T-helper 17 cell (primary cell): Measurements from ENCODE around the gene RUNX2. TPM values are rescaled to one million over a fixed set of nuclear protein-coding genes. Genes with fewer than 3 reads are reported as not detected.
"Not testable (repeated sequence)": the region's sequence is repeated elsewhere in the genome, so short reads cannot be mapped to it uniquely, and the experiment has no call there.

Experiments used
- ATAC-seq: fragments of 150-1000 bp; cut with Tn5 transposase; 2 replicates; pipeline ENCODE4 v1.10.0; 2021; ENCODE audit warnings: mild to moderate bottlenecking, moderate library complexity
- DNase-seq, 3 donors: peaks; one replicate each; pipeline versions ENCODE4 v3.0.0 to v3.0.0-alpha.2; 2020 to 2021
- H3K9me3 ChIP-seq: one replicate; pipeline ENCODE4 v1.7.0; 2013; ENCODE audit warnings: low read length, mild to moderate bottlenecking; ENCODE audit not compliant: control insufficient read depth, poor library complexity, severe bottlenecking
- H3K27ac Mint-ChIP-seq: one replicate; pipeline ENCODE4 v1.8.0; 2022; ENCODE audit warnings: mild to moderate bottlenecking, moderate library complexity, mixed read lengths
- H3K27me3 Mint-ChIP-seq: one replicate; pipeline ENCODE4 v1.8.0; 2022; ENCODE audit warnings: mixed read lengths
- H3K36me3 Mint-ChIP-seq: one replicate; pipeline ENCODE4 v1.8.0; 2022; ENCODE audit warnings: low read depth, mixed read lengths
- H3K4me1 Mint-ChIP-seq: one replicate; pipeline ENCODE4 v1.8.0; 2022; ENCODE audit warnings: mild to moderate bottlenecking, mixed read lengths
- H3K4me3 Mint-ChIP-seq: one replicate; pipeline ENCODE4 v1.8.0; 2022; ENCODE audit warnings: mild to moderate bottlenecking, moderate library complexity, mixed read lengths
- total RNA-seq, 4 donors: library from RNA in 2 of 4; stranded (reverse) in 2 of 4; gene quantifications; one replicate each; pipeline ENCODE4 v1.2.3 and lab custom pipeline; 2022 to 2026

The RUNX2 gene
- total RNA-seq (10 to 100 TPM; 47.6 to 50.8 TPM), total RNA-seq (lab: John Stamatoyannopoulos, UW) (22.6 to 38.1 reads per million in 2 donors)

GRCh38 chr6:45327956-45328522 is at the start of gene RUNX2:
TSS of gene RUNX2 (plus strand) at chr6:45328330. CDS start at chr6:45328727, 397 bp downstream.
- Mint-ChIP-seq H3K27me3 (no peaks in the 10 kb centered on the region), H3K4me1 (peaks cover 12% of the 10 kb centered on the region), H3K36me3 (no peaks in the 10 kb centered on the region), H3K27ac (peak within 1 kb of the TSS; percentile 41), H3K4me3 (peak within 1 kb of the TSS; percentile 57)
- no peak for DNase-seq
- no peaks in the 10 kb centered on the region for H3K9me3 ChIP-seq
- no peak for ATAC-seq

GRCh38 chr6:45278367-45278766 is 49.8 kb upstream of the RUNX2 start:
- Mint-ChIP-seq H3K4me1 (no peaks in the 10 kb centered on the region), H3K27me3 (no peaks in the 10 kb centered on the region), H3K27ac (no peak overlapping the region), H3K36me3 (no peaks in the 10 kb centered on the region), H3K4me3 (no peak overlapping the region)
- no peaks in the 10 kb centered on the region for H3K9me3 ChIP-seq
- no peak for ATAC-seq
- DNase-seq, result no peak

DNA sequence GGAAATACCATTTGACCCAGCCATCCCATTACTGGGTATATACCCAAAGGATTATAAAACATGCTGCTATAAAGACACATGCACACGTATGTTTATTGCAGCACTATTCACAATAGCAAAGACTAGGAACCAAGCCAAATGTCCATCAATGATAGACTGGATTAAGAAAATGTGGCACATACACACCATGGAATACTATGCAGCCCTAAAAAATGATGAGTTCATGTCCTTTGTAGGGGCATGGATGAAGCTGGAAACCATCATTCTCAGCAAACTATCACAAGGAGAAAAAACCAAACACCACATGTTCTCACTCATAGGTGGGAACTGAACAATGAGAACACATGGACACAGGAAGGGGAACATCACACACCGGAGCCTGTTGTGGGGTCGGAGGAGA is 41.4 kb upstream of the RUNX2 start:
- ATAC-seq, H3K4me1 Mint-ChIP-seq, H3K27ac Mint-ChIP-seq, DNase-seq, H3K27me3 Mint-ChIP-seq, H3K36me3 Mint-ChIP-seq, H3K9me3 ChIP-seq, H3K4me3 Mint-ChIP-seq: not testable (repeated sequence)

GRCh38 chr6:45289751-45290514 is 38.2 kb upstream of the RUNX2 start:
- Mint-ChIP-seq H3K36me3 (no peaks in the 10 kb centered on the region), H3K27ac (no peak overlapping the region), H3K4me1 (peaks cover 28% of the 10 kb centered on the region), H3K27me3 (no peaks in the 10 kb centered on the region), H3K4me3 (no peak overlapping the region)
- ATAC-seq (no peak), DNase-seq (no peak)
- no peaks in the 10 kb centered on the region for H3K9me3 ChIP-seq

GRCh38 chr6:45293306-45293705 is 34.8 kb upstream of the RUNX2 start:
- H3K4me3 Mint-ChIP-seq, result peak overlapping the region; percentile 32
- no peak for DNase-seq
- H3K36me3 Mint-ChIP-seq, result no peaks in the 10 kb centered on the region
- ATAC-seq, result no peak
- peak overlapping the region; percentile 14 for H3K27ac Mint-ChIP-seq
- peaks cover 32% of the 10 kb centered on the region for H3K4me1 Mint-ChIP-seq
- no peaks in the 10 kb centered on the region for H3K27me3 Mint-ChIP-seq
- H3K9me3 ChIP-seq, result no peaks in the 10 kb centered on the region

GRCh38 chr6:45294065-45294701 is 33.9 kb upstream of the RUNX2 start:
- ATAC-seq, H3K4me3 Mint-ChIP-seq, DNase-seq, H3K36me3 Mint-ChIP-seq, H3K27me3 Mint-ChIP-seq, H3K9me3 ChIP-seq: not testable (repeated sequence)
- H3K4me1 Mint-ChIP-seq, result peaks cover 30% of the 10 kb centered on the region
- peak overlapping the region; percentile 14 for H3K27ac Mint-ChIP-seq

GRCh38 chr6:45297320-45297719 is 30.8 kb upstream of the RUNX2 start:
- no peak overlapping the region for H3K27ac Mint-ChIP-seq

DNA sequence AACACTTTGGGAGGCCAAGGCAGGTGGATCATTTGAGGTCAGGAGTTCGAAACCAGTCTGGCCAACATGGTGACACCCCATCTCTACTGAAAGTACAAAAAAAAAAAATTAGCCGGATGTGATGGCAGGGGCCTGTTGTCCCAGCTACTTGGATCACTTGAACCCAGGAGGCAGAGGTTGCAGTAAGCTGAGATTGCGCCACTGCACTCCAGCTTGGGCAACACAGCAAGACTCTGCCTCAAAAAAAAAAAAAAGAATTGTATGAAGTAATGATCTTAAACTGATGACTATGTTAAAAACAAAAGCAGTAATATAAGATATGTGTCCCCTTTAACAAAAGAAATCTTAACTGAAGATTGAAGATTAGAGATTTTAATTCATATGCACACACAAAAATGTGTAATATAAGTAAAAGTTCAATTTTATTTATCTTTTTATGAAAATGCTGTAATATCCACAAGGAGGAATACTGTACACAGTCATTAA is 29.0 kb upstream of the RUNX2 start:
- peaks cover 12% of the 10 kb centered on the region for H3K4me1 Mint-ChIP-seq
- H3K27me3 Mint-ChIP-seq, result no peaks in the 10 kb centered on the region
- H3K4me3 Mint-ChIP-seq, result no peak overlapping the region
- H3K9me3 ChIP-seq, result no peaks in the 10 kb centered on the region
- no peak overlapping the region for H3K27ac Mint-ChIP-seq
- no peaks in the 10 kb centered on the region for H3K36me3 Mint-ChIP-seq
- ATAC-seq (no peak), DNase-seq (no peak)

More at GRCh38 chr6:45297320-45297719, 30.8 kb upstream of the RUNX2 start:
- Mint-ChIP-seq H3K36me3 (no peaks in the 10 kb centered on the region), H3K4me3 (no peak overlapping the region), H3K27me3 (no peaks in the 10 kb centered on the region), H3K4me1 (peaks cover 28% of the 10 kb centered on the region)
- ATAC-seq, result no peak
- no peak for DNase-seq
- H3K9me3 ChIP-seq, result no peaks in the 10 kb centered on the region

GRCh38 chr6:45300736-45301135 is 27.4 kb upstream of the RUNX2 start:
- H3K9me3 ChIP-seq, result no peaks in the 10 kb centered on the region
- ATAC-seq, result no peak
- H3K27me3 Mint-ChIP-seq, result no peaks in the 10 kb centered on the region
- peak overlapping the region; percentile 66 for H3K27ac Mint-ChIP-seq
- no peak for DNase-seq
- no peak overlapping the region for H3K4me3 Mint-ChIP-seq
- H3K4me1 Mint-ChIP-seq, result peaks cover 9% of the 10 kb centered on the region
- no peaks in the 10 kb centered on the region for H3K36me3 Mint-ChIP-seq

- ATAC-seq (no peak), DNase-seq (no peak)
- Mint-ChIP-seq H3K27ac (peak overlapping the region; percentile 66), H3K36me3 (no peaks in the 10 kb centered on the region), H3K27me3 (no peaks in the 10 kb centered on the region), H3K4me3 (no peak overlapping the region), H3K4me1 (peaks cover 9% of the 10 kb centered on the region)
- no peaks in the 10 kb centered on the region for H3K9me3 ChIP-seq
Observed at GRCh38 chr6:45301348-45302142, 26.6 kb upstream of the RUNX2 start.

- H3K9me3 ChIP-seq, result no peaks in the 10 kb centered on the region
- DNase-seq, result no peak
- Mint-ChIP-seq H3K27ac (no peak overlapping the region), H3K36me3 (no peaks in the 10 kb centered on the region), H3K4me3 (no peak overlapping the region), H3K27me3 (no peaks in the 10 kb centered on the region), H3K4me1 (peaks cover 8% of the 10 kb centered on the region)
- no peak for ATAC-seq
Observed at GRCh38 chr6:45302832-45303231, 25.3 kb upstream of the RUNX2 start.

DNA sequence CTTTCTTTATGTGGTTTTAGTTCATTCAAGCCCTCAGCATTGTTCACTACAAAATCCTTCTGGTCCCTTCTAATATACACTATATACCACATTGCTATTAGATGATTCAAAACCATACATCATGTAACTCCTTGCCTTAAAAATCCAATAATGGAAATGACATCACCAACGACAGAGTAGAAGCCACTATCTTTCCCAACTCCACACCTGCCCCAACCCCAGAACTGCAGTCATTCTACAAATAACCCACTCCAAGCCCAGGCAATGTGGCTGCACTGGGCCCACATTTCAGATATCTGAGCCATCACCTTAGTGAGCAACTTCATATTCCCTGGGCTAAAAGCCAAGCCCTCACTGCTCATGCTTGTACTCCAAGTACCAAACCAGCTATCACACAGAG is 22.6 kb upstream of the RUNX2 start:
- no peaks in the 10 kb centered on the region for H3K9me3 ChIP-seq
- H3K27me3 Mint-ChIP-seq, result no peaks in the 10 kb centered on the region
- no peak for ATAC-seq
- DNase-seq, result no peak
- peaks cover 14% of the 10 kb centered on the region for H3K4me1 Mint-ChIP-seq
- no peaks in the 10 kb centered on the region for H3K36me3 Mint-ChIP-seq
- H3K4me3 Mint-ChIP-seq, result no peak overlapping the region
- H3K27ac Mint-ChIP-seq, result no peak overlapping the region
